Body of pancreas (tissue), 4 donors: ENCODE measurements around the gene FANCD2. TPM values are rescaled to one million over a fixed set of nuclear protein-coding genes. Genes with fewer than 3 reads are reported as not detected.

ENCODE experiments used
- ATAC-seq: fragments of 150-250 bp; one replicate; pipeline ENCODE4 v1.9.1; 2016
- DNase-seq, 4 donors: peaks; one replicate each; pipeline ENCODE4 v3.0.0-alpha.2; 2019
- H3K27ac ChIP-seq, 4 donors: fragments of 200-600 bp; sonication (generic); 1 replicate in 3 of 4; 2 replicates in 1 of 4; pipeline versions ENCODE4 v1.5.1 to v1.6.1; 2016 to 2019; ENCODE audit warnings: mild to moderate bottlenecking in 1 of 4, mixed read lengths in 1 of 4, moderate library complexity in 1 of 4
- H3K27me3 ChIP-seq, 2 donors: fragments of 200-600 bp; sonication (generic); one replicate each; pipeline ENCODE4 v1.6.0; 2016; ENCODE audit warnings: mild to moderate bottlenecking in 1 of 2
- H3K36me3 ChIP-seq, 2 donors: fragments of 200-600 bp; sonication (generic); replicated peaks in 1 of 2; 2 replicates each; pipeline ENCODE4 v1.5.1; 2016; ENCODE audit warnings: low read depth in 2 of 2; ENCODE audit not compliant: insufficient read depth in 1 of 2
- H3K4me1 ChIP-seq: fragments of 200-600 bp; sonication (generic); one replicate; pipeline ENCODE4 v1.6.0; 2016
- H3K4me3 ChIP-seq, 2 donors: fragments of 200-600 bp; sonication (generic); 1 replicate in 1 of 2; 2 replicates in 1 of 2; pipeline ENCODE4 v1.5.1; 2016 to 2019
- H3K9me3 ChIP-seq, 3 donors: fragments of 200-600 bp; sonication (generic); 1 replicate in 2 of 3; 2 replicates in 1 of 3; pipeline ENCODE4 v1.5.1; 2016
- CTCF ChIP-seq, 7 experiments: fragments of 450-650 bp in 4 of 7; fragments of 200-600 bp in 3 of 7; sonication (generic) in 3 of 7; IDR thresholded peaks; one replicate each; pipeline ENCODE4 v1.5.1; 2016 to 2019; ENCODE audit warnings: antibody characterized with exemption in 7 of 7
- POLR2A ChIP-seq, 3 donors: fragments of 450-650 bp; IDR thresholded peaks; one replicate each; pipeline ENCODE4 v1.6.1; 2016; ENCODE audit warnings: antibody characterized with exemption in 3 of 3, mild to moderate bottlenecking in 2 of 3
- WGBS, 2 donors: methylation state at CpG; one replicate each; pipeline ENCODE4 v1.1.5; 2017; 5-methylcytosine and 5-hydroxymethylcytosine counted together
- intact Hi-C: fragments of 100-400 bp; cut with DNase I; formaldehyde crosslinking; loops from one replicate; pipeline ENCODE4 v1.15.1; 2023
- total RNA-seq, 2 donors: library from RNA; depleted of rRNA; stranded (reverse); fragments of >200 nt; gene quantifications; one replicate each; pipeline ENCODE4 v1.1.0, GENCODE V29; 2016

The FANCD2 gene
- total RNA-seq, 2 donors from 2014 or later: 1.0 to 2.3 TPM

- no peaks in the 10 kb centered on the region for H3K27me3 ChIP-seq
- no peaks in the 10 kb centered on the region for H3K9me3 ChIP-seq
- TF ChIP-seq CTCF (IDR thresholded peaks at IDR 0.05) (no peak), POLR2A (IDR thresholded peaks at IDR 0.05) (no peak)
- 82 to 88% methylated on average over 13 to 25 of the region's 25 CpGs for WGBS, 2 donors
- intact Hi-C loops: no loop called here
- no peak overlapping the region for H3K27ac ChIP-seq
- no peaks in the 10 kb centered on the region for H3K4me1 ChIP-seq
- DNase-seq (no peak), ATAC-seq (no peak)
- H3K36me3 ChIP-seq: no peaks in the 10 kb centered on the region
- no peak overlapping the region for H3K4me3 ChIP-seq
These were observed 110.3 kb downstream of the FANCD2 start for GRCh38 chr3:10136426-10137005.

- no peak for TF ChIP-seq POLR2A (IDR thresholded peaks at IDR 0.05)
- Histone ChIP-seq H3K4me3 (no peak overlapping the region), H3K27ac (no peak overlapping the region), H3K9me3 (no peaks in the 10 kb centered on the region), H3K27me3 (no peaks in the 10 kb centered on the region), H3K4me1 (peaks cover under 1% of the 10 kb centered on the region), H3K36me3 (no peaks in the 10 kb centered on the region)
- WGBS, 2 donors: 62 to 64% methylated on average over 4 of the region's 4 CpGs
- DNase-seq (no peak), ATAC-seq (no peak)
- intact Hi-C loops: no loop called here
These were observed 110.9 kb downstream of the FANCD2 start for GRCh38 chr3:10137178-10137577.

- intact Hi-C loops: no loop called here
- no peaks in the 10 kb centered on the region for H3K27me3 ChIP-seq
- DNase-seq: no peak
- H3K4me3 ChIP-seq: peak overlapping the region in 1 of 2 donors; percentile 65
- WGBS, 2 donors: 78 to 84% methylated on average over 22 to 23 of the region's 23 CpGs
- H3K4me1 ChIP-seq: peaks cover 24% of the 10 kb centered on the region
- no peaks in the 10 kb centered on the region for H3K9me3 ChIP-seq
- no peaks in the 10 kb centered on the region for H3K36me3 ChIP-seq
- TF ChIP-seq POLR2A (IDR thresholded peaks at IDR 0.05) (no peak), CTCF (IDR thresholded peaks at IDR 0.05) (no peak)
- H3K27ac ChIP-seq: peak overlapping the region in 2 of 4 donors; percentile 86 to 91
- no peak for ATAC-seq
These were observed 114.8 kb downstream of the FANCD2 start for GRCh38 chr3:10140996-10141546.

GRCh38 chr3:10142707-10143560 lies 116.7 kb downstream of the FANCD2 start:
- no peaks in the 10 kb centered on the region for H3K27me3 ChIP-seq
- H3K36me3 ChIP-seq: no peaks in the 10 kb centered on the region
- no peak for TF ChIP-seq POLR2A (IDR thresholded peaks at IDR 0.05)
- TF ChIP-seq CTCF (IDR thresholded peaks at IDR 0.05): no peak
- intact Hi-C loops: no loop called here
- ATAC-seq: no peak
- H3K9me3 ChIP-seq: no peaks in the 10 kb centered on the region
- H3K4me1 ChIP-seq: peaks cover 24% of the 10 kb centered on the region
- peak overlapping the region in 1 of 2 donors; percentile 65 for H3K4me3 ChIP-seq
- 63 to 73% methylated on average over 23 to 29 of the region's 29 CpGs for WGBS, 2 donors
- H3K27ac ChIP-seq: peak overlapping the region in 2 of 4 donors; percentile 86 to 91
- DNase-seq: peak in 3 of 4 donors; percentile 15 to 23 (median 20)

GRCh38 chr3:10145685-10146084 lies 119.4 kb downstream of the FANCD2 start:
- no peak for DNase-seq
- no peak for ATAC-seq
- no peak for TF ChIP-seq POLR2A (IDR thresholded peaks at IDR 0.05)
- Histone ChIP-seq H3K36me3 (peaks cover 7 to 8% of the 10 kb centered on the region in 2 donors), H3K4me1 (peaks cover 24% of the 10 kb centered on the region), H3K27ac (no peak overlapping the region), H3K9me3 (no peaks in the 10 kb centered on the region), H3K4me3 (no peak overlapping the region), H3K27me3 (no peaks in the 10 kb centered on the region)
- 69 to 80% methylated on average over 4 of the region's 4 CpGs for WGBS, 2 donors
- intact Hi-C loops: no loop called here
